SK-N-SH (cell line): ENCODE measurements around the gene CCDC171. TPM values are rescaled to one million over a fixed set of nuclear protein-coding genes. Genes with fewer than 3 reads are reported as not detected.

ENCODE experiments used
- CTCF ChIA-PET: fragments of 300-600, 350-600 bp; formaldehyde crosslinking; extraction: SDS; loops from one replicate; lab custom pipeline; 2021; lab: Yijun Ruan, JAX
- POLR2A ChIA-PET: fragments of 350-600 bp; sonication (Branson Sonifier 250); formaldehyde crosslinking; extraction: SDS; loops from one replicate; lab custom pipeline; 2020; ENCODE audit warnings: antibody characterized with exemption, inconsistent platforms; lab: Yijun Ruan, JAX
- DNase-seq: peaks from one replicate; pipeline ENCODE4 v3.0.0; 2012
- H2AFZ ChIP-seq: fragments of 200-600 bp; sonication (generic); 2 replicates; pipeline ENCODE4 v1.8.1; 2016; ENCODE audit warnings: antibody characterized with exemption, mild to moderate bottlenecking, low read depth
- H3F3A ChIP-seq: fragments of 200-600 bp; sonication (generic); replicated peaks from 2 replicates; pipeline ENCODE3; 2016; ENCODE audit warnings: antibody characterized with exemption, mild to moderate bottlenecking; ENCODE audit not compliant: insufficient read depth
- H3K27ac ChIP-seq, 2 experiments: fragments of 200-500 bp in 1 of 2; fragments of 200-600 bp in 1 of 2; sonication (Bioruptor generic) in 1 of 2; sonication (generic), shearing (Covaris generic) in 1 of 2; 2 replicates each; pipeline versions ENCODE4 v1.5.1 to v1.6.1; 2014 to 2016; ENCODE audit warnings: low read depth in 2 of 2, inconsistent platforms in 1 of 2, low read length in 1 of 2, mild to moderate bottlenecking in 1 of 2, mixed read lengths in 1 of 2
- H3K27me3 ChIP-seq: fragments of 200-600 bp; sonication (generic), shearing (Covaris generic); 2 replicates; pipeline ENCODE4 v1.6.1; 2016; ENCODE audit warnings: mixed run types; ENCODE audit not compliant: insufficient read depth
- H3K36me3 ChIP-seq, 2 experiments: fragments of 200-500 bp in 1 of 2; fragments of 200-600 bp in 1 of 2; sonication (Bioruptor generic) in 1 of 2; sonication (generic) in 1 of 2; replicated peaks in 1 of 2; 2 replicates each; pipeline versions ENCODE3 to v1.5.1; 2014 to 2016; ENCODE audit warnings: low read length in 1 of 2, mild to moderate bottlenecking in 1 of 2; ENCODE audit not compliant: insufficient read depth in 2 of 2, control insufficient read depth in 1 of 2
- H3K4me1 ChIP-seq, 2 experiments: fragments of 200-500 bp in 1 of 2; fragments of 200-600 bp in 1 of 2; sonication (Bioruptor generic) in 1 of 2; sonication (generic), shearing (Covaris generic) in 1 of 2; 2 replicates each; pipeline versions ENCODE4 v1.5.1 to v1.6.1; 2014 to 2016; ENCODE audit warnings: low read depth in 1 of 2, low read length in 1 of 2, mixed run types in 1 of 2; ENCODE audit not compliant: insufficient read depth in 2 of 2, control insufficient read depth in 1 of 2
- H3K4me2 ChIP-seq: fragments of 200-600 bp; sonication (generic), shearing (Covaris generic); 2 replicates; pipeline ENCODE4 v1.6.1; 2017; ENCODE audit warnings: mixed run types
- H3K4me3 ChIP-seq, 2 experiments: fragments of 200-500 bp in 1 of 2; fragments of 200-600 bp in 1 of 2; sonication (Bioruptor generic) in 1 of 2; sonication (generic), shearing (Covaris generic) in 1 of 2; 2 replicates each; pipeline versions ENCODE4 v1.5.1 to v1.8.1; 2014 to 2016; ENCODE audit warnings: low read depth in 2 of 2, inconsistent platforms in 1 of 2, low read length in 1 of 2, mild to moderate bottlenecking in 1 of 2, mixed read lengths in 1 of 2, moderate library complexity in 1 of 2
- H3K79me2 ChIP-seq: fragments of 200-600 bp; sonication (generic); 2 replicates; pipeline ENCODE4 v1.8.1; 2017; ENCODE audit warnings: mild to moderate bottlenecking; ENCODE audit not compliant: insufficient read depth
- H3K9ac ChIP-seq: fragments of 200-600 bp; sonication (generic); 2 replicates; pipeline ENCODE4 v1.6.1; 2017; ENCODE audit warnings: mixed run types
- H3K9me2 ChIP-seq: fragments of 200-600 bp; sonication (generic); 2 replicates; pipeline ENCODE4 v1.6.1; 2017; ENCODE audit warnings: mixed run types
- H3K9me3 ChIP-seq: fragments of 200-600 bp; sonication (generic); 2 replicates; pipeline ENCODE4 v1.6.1; 2017; ENCODE audit warnings: mixed run types, mild to moderate bottlenecking, moderate library complexity
- H4K20me1 ChIP-seq: fragments of 200-600 bp; sonication (generic); 2 replicates; pipeline ENCODE4 v1.6.1; 2017; ENCODE audit warnings: mild to moderate bottlenecking, mixed run types; ENCODE audit not compliant: insufficient read depth
- CTCF ChIP-seq: fragments of 200-600 bp; sonication (generic); IDR thresholded peaks from 2 replicates; pipeline ENCODE4 v1.6.1; 2017; ENCODE audit warnings: antibody characterized with exemption, mild to moderate bottlenecking, moderate library complexity
- EZH2phosphoT487 ChIP-seq: fragments of 200-600 bp; sonication (generic); IDR thresholded peaks from 2 replicates; pipeline ENCODE4 v1.6.1; 2017; ENCODE audit warnings: low read depth, mixed run types, mild to moderate bottlenecking, antibody characterized with exemption, moderate library complexity, borderline replicate concordance
- FOXJ3 ChIP-seq: sonication (generic); formaldehyde crosslinking; IDR thresholded peaks from 2 replicates; pipeline ENCODE4 v1.5.1; 2020; ENCODE audit warnings: mild to moderate bottlenecking, missing genetic modification reagents
- FOXM1 ChIP-seq: IDR thresholded peaks from 2 replicates; pipeline ENCODE4 v1.4.0; 2012; ENCODE audit warnings: low read depth, mild to moderate bottlenecking
- GABPA ChIP-seq: IDR thresholded peaks from 2 replicates; pipeline ENCODE4 v1.4.0; 2012; ENCODE audit warnings: low read depth, mild to moderate bottlenecking
- JUND ChIP-seq: IDR thresholded peaks from 2 replicates; pipeline ENCODE4 v1.4.0; 2012
- MAX ChIP-seq: IDR thresholded peaks from 2 replicates; pipeline ENCODE4 v1.4.0; 2012; ENCODE audit warnings: low read depth
- NFIC ChIP-seq: IDR thresholded peaks from 2 replicates; pipeline ENCODE4 v1.4.0; 2012; ENCODE audit warnings: borderline replicate concordance
- RAD21 ChIP-seq: IDR thresholded peaks from 2 replicates; pipeline ENCODE4 v1.6.1; 2012; ENCODE audit warnings: mild to moderate bottlenecking, low read length
- RFX5 ChIP-seq: IDR thresholded peaks from 2 replicates; pipeline ENCODE4 v1.6.1; 2012; ENCODE audit warnings: mild to moderate bottlenecking, improper control_type of control experiment, low read length
- RXRA ChIP-seq: IDR thresholded peaks from 2 replicates; pipeline ENCODE4 v1.4.0; 2012; ENCODE audit warnings: low read depth, mild to moderate bottlenecking, borderline replicate concordance
- SMC3 ChIP-seq: IDR thresholded peaks from 2 replicates; pipeline ENCODE4 v1.6.1; 2012; ENCODE audit warnings: low read depth, low read length, improper control_type of control experiment
- TAF1 ChIP-seq: IDR thresholded peaks from 2 replicates; pipeline ENCODE4 v1.6.1; 2012; ENCODE audit warnings: low read depth, mild to moderate bottlenecking, low read length, moderate library complexity, borderline replicate concordance
- TCF12 ChIP-seq: IDR thresholded peaks from 2 replicates; pipeline ENCODE4 v1.4.0; 2012
- TEAD4 ChIP-seq: IDR thresholded peaks from 2 replicates; pipeline ENCODE4 v1.4.0; 2012; ENCODE audit warnings: mild to moderate bottlenecking, borderline replicate concordance; ENCODE audit not compliant: insufficient read depth
- USF1 ChIP-seq: IDR thresholded peaks from 2 replicates; pipeline ENCODE4 v1.4.0; 2012; ENCODE audit warnings: low read depth, borderline replicate concordance
- USF2 ChIP-seq: fragments of 150-350 bp; IDR thresholded peaks from 2 replicates; pipeline ENCODE4 v1.6.1; 2017; ENCODE audit warnings: antibody characterized with exemption, low read length, low read depth, borderline replicate concordance
- ZBTB33 ChIP-seq: IDR thresholded peaks from 2 replicates; pipeline ENCODE4 v1.4.0; 2012; ENCODE audit warnings: low read depth, borderline replicate concordance
- WGBS: methylation state at CpG from one replicate; pipeline ENCODE4 v1.1.6; 2017; ENCODE audit warnings: low lambda C conversion rate; 5-methylcytosine and 5-hydroxymethylcytosine counted together
- polyA plus RNA-seq, 3 experiments: library from polyadenylated mRNA; depleted of rRNA; stranded (reverse); fragments of >200 nt; gene quantifications; 2 replicates each; pipeline ENCODE4 v1.2.3, GENCODE V29; 2012

The CCDC171 gene
- polyA plus RNA-seq, 1 of the 3 experiments (the other 2 are of a cell fraction), result 0.54 TPM

GRCh38 chr9:15642369-15642962, 89.6 kb downstream of the CCDC171 start:
- TF ChIP-seq JUND, result no peak
- peak; percentile 63 for TF ChIP-seq RAD21
- TF ChIP-seq SMC3, result 0 out of 2 replicates have a peak, but pooled peaks have one; percentile 8
- TF ChIP-seq USF2, result no peak
- peak; percentile 73 for TF ChIP-seq CTCF
- 53% methylated on average over 2 of the region's 2 CpGs for WGBS

GRCh38 chr9:15670246-15670645, 117.4 kb downstream of the CCDC171 start:
- Histone ChIP-seq H3K79me2 (no peaks in the 10 kb centered on the region), H3K27ac (no peak overlapping the region), H3F3A (no peaks in the 10 kb centered on the region), H3K9ac (no peak overlapping the region), H3K4me2 (no peak overlapping the region), H4K20me1 (no peaks in the 10 kb centered on the region), H3K4me1 (no peaks in the 10 kb centered on the region), H3K4me3 (no peak overlapping the region), H3K9me2 (no peaks in the 10 kb centered on the region), H3K27me3 (no peaks in the 10 kb centered on the region), H2AFZ (no peak overlapping the region), H3K9me3 (no peaks in the 10 kb centered on the region), H3K36me3 (no peaks in the 10 kb centered on the region)
- DNase-seq, result no peak
- ChIA-PET CTCF (interaction anchor here (1.3 kb wide), 1 partner anchor 458 kb away, joined by 3 read pairs; no protein-coding TSS in a partner anchor), POLR2A (no interaction called here)
- no peak for TF ChIP-seq RFX5
- TF ChIP-seq ZBTB33, result no peak
- no peak for TF ChIP-seq TEAD4
- no peak for TF ChIP-seq TAF1
- TF ChIP-seq GABPA, result no peak
- TF ChIP-seq NFIC, result no peak
- no peak for TF ChIP-seq FOXM1
- TF ChIP-seq TCF12, result no peak
- no peak for TF ChIP-seq USF1
- no peak for TF ChIP-seq FOXJ3
- TF ChIP-seq MAX, result no peak
- TF ChIP-seq EZH2phosphoT487, result no peak
- TF ChIP-seq RXRA, result no peak

More at GRCh38 chr9:15642369-15642962, 89.6 kb downstream of the CCDC171 start:
- DNase-seq, result peak; percentile 33
- H3K79me2 ChIP-seq, result no peaks in the 10 kb centered on the region
- no peaks in the 10 kb centered on the region for H3K9me3 ChIP-seq
- ChIA-PET POLR2A (no interaction called here), CTCF (interaction anchor here (0.6 to 1.0 kb wide), 4 partner anchors 20 to 311 kb away, joined by 3 to 4 read pairs (median 3); no protein-coding TSS in a partner anchor)
- no peaks in the 10 kb centered on the region for H4K20me1 ChIP-seq
- no peaks in the 10 kb centered on the region for H3K9me2 ChIP-seq
- H3F3A ChIP-seq, result no peaks in the 10 kb centered on the region
- no peak overlapping the region for H3K27ac ChIP-seq
- no peaks in the 10 kb centered on the region for H3K36me3 ChIP-seq
- H3K4me3 ChIP-seq, result no peak overlapping the region
- H3K4me2 ChIP-seq, result no peak overlapping the region
- no peak overlapping the region for H2AFZ ChIP-seq
- no peak overlapping the region for H3K9ac ChIP-seq
- H3K27me3 ChIP-seq, result no peaks in the 10 kb centered on the region
- H3K4me1 ChIP-seq, result no peaks in the 10 kb centered on the region
